SK-N-SH treated with all-trans-retinoic acid at 6 μM for 48 hours (cell line): ENCODE measurements around the gene EMID1.

Experiments used
- ATAC-seq: fragments of 200-7000 bp; cut with Tn5 transposase; 3 replicates; pipeline ENCODE4 v1.9.1; 2020; ENCODE audit warnings: mild to moderate bottlenecking, moderate library complexity
- ARNTL ChIP-seq: fragments of 450-650 bp; formaldehyde crosslinking; IDR thresholded peaks from 2 replicates; pipeline ENCODE4 v1.5.0; 2020; ENCODE audit warnings: low read depth, mild to moderate bottlenecking, moderate library complexity, borderline replicate concordance
- BACH2 ChIP-seq: fragments of 250-450 bp; sonication (Bioruptor Pico); IDR thresholded peaks from 2 replicates; pipeline ENCODE4 v1.9.0; 2021; ENCODE audit warnings: mild to moderate bottlenecking, borderline replicate concordance
- ESRRG ChIP-seq: fragments of 250-450 bp; sonication (Bioruptor Pico); IDR thresholded peaks from 2 replicates; pipeline ENCODE4 v1.6.1; 2021; ENCODE audit warnings: mild to moderate bottlenecking
- GLIS3 ChIP-seq: fragments of 250-450 bp; sonication (Bioruptor Pico); IDR thresholded peaks from 2 replicates; pipeline ENCODE4 v1.5.0; 2020; ENCODE audit warnings: mild to moderate bottlenecking, moderate library complexity
- ISL1 ChIP-seq: fragments of 250-450 bp; sonication (Bioruptor Pico); IDR thresholded peaks from 2 replicates; pipeline ENCODE4 v2.1.2; 2022; ENCODE audit warnings: mild to moderate bottlenecking, moderate library complexity
- OSR1 ChIP-seq: fragments of 250-450 bp; sonication (Bioruptor Pico); IDR thresholded peaks from 2 replicates; pipeline ENCODE4 v1.8.0; 2022; ENCODE audit warnings: moderate library complexity, mild to moderate bottlenecking, inconsistent platforms
- PATZ1 ChIP-seq: fragments of 250-450 bp; sonication (Bioruptor Pico); IDR thresholded peaks from 2 replicates; pipeline ENCODE4 v1.8.0; 2020; ENCODE audit warnings: mild to moderate bottlenecking, moderate library complexity, borderline replicate concordance
- PPARA ChIP-seq: fragments of 250-450 bp; sonication (Bioruptor Pico); IDR thresholded peaks from 2 replicates; pipeline ENCODE4 v1.5.0; 2020; ENCODE audit warnings: mild to moderate bottlenecking, borderline replicate concordance
- RARB ChIP-seq: fragments of 250-450 bp; sonication (Bioruptor Pico); IDR thresholded peaks from 2 replicates; pipeline ENCODE4 v1.8.0; 2021; ENCODE audit warnings: mild to moderate bottlenecking, moderate library complexity
- SNAI2 ChIP-seq: fragments of 250-450 bp; sonication (Bioruptor Pico); IDR thresholded peaks from 2 replicates; pipeline ENCODE4 v1.5.0; 2020; ENCODE audit warnings: mild to moderate bottlenecking, moderate library complexity
- TCF4 ChIP-seq: fragments of 250-450 bp; sonication (Bioruptor Pico); IDR thresholded peaks from 2 replicates; pipeline ENCODE4 v1.8.0; 2021; ENCODE audit warnings: mild to moderate bottlenecking, moderate library complexity, borderline replicate concordance
- TOX ChIP-seq: fragments of 250-450 bp; sonication (Bioruptor Pico); IDR thresholded peaks from 2 replicates; pipeline ENCODE4 v1.8.0; 2021; ENCODE audit warnings: mild to moderate bottlenecking, moderate library complexity, borderline replicate concordance
- TSHZ2 ChIP-seq: fragments of 250-450 bp; sonication (Bioruptor Pico); IDR thresholded peaks from 2 replicates; pipeline ENCODE4 v1.5.0; 2020; ENCODE audit warnings: mild to moderate bottlenecking, moderate library complexity
- ZC3H10 ChIP-seq: fragments of 250-450 bp; sonication (Bioruptor Pico); IDR thresholded peaks from 2 replicates; pipeline ENCODE4 v1.5.1; 2021; ENCODE audit warnings: mild to moderate bottlenecking, moderate library complexity
- ZFP3 ChIP-seq: fragments of 250-450 bp; sonication (Bioruptor Pico); IDR thresholded peaks from 2 replicates; pipeline ENCODE4 v1.5.0; 2020; ENCODE audit warnings: mild to moderate bottlenecking, moderate library complexity
- ZFP30 ChIP-seq: fragments of 450-650 bp; formaldehyde crosslinking; IDR thresholded peaks from 2 replicates; pipeline ENCODE4 v1.5.0; 2022; ENCODE audit warnings: mild to moderate bottlenecking, moderate library complexity
- ZNF565 ChIP-seq: fragments of 450-650 bp; formaldehyde crosslinking; conservative IDR thresholded peaks from 2 replicates; pipeline ENCODE4 v1.5.0; 2020; ENCODE audit warnings: low read depth, mild to moderate bottlenecking, moderate library complexity
- TF ChIP-seq, protein P1 (sequence below): fragments of 250-450 bp; sonication (Bioruptor Pico); IDR thresholded peaks from 2 replicates; pipeline ENCODE4 v1.5.1; 2020; ENCODE audit warnings: low read depth, mild to moderate bottlenecking, moderate library complexity
- TF ChIP-seq, protein P2 (sequence below): fragments of 250-450 bp; sonication (Bioruptor Pico); IDR thresholded peaks from 2 replicates; pipeline ENCODE4 v1.8.0; 2021; ENCODE audit warnings: low read depth, mild to moderate bottlenecking, moderate library complexity, borderline replicate concordance
- TF ChIP-seq, protein P3 (sequence below): fragments of 250-450 bp; sonication (Bioruptor Pico); IDR thresholded peaks from 2 replicates; pipeline ENCODE4 v1.5.1; 2021; ENCODE audit warnings: mild to moderate bottlenecking, moderate library complexity

The EMID1 gene

DNA sequence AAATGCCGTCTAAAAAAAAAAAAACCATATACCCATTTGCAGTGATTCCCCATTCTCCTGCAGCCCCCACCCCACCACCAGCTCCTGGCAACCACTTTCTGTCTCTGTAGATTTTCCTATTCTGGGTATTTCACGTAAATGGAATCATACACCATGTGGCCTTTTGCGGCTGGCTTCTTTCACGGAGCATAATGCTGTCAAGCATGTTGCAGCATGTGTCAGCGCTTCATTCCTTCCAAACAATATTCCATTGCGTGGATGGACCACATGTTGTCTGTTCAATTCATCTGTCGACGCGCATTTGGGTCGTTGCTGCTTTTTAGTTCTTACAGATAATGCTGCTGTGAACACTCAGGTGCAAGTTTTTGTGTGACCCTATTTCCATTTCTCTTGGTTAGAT lies 14.8 kb upstream of the EMID1 start (continued):
- TF ChIP-seq GLIS3 (CRISPR knock-in tag), result no peak
- TF ChIP-seq, protein P1, sequence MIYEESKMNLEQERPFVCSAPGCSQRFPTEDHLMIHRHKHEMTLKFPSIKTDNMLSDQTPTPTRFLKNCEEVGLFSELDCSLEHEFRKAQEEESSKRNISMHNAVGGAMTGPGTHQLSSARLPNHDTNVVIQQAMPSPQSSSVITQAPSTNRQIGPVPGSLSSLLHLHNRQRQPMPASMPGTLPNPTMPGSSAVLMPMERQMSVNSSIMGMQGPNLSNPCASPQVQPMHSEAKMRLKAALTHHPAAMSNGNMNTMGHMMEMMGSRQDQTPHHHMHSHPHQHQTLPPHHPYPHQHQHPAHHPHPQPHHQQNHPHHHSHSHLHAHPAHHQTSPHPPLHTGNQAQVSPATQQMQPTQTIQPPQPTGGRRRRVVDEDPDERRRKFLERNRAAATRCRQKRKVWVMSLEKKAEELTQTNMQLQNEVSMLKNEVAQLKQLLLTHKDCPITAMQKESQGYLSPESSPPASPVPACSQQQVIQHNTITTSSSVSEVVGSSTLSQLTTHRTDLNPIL (CRISPR knock-in tag), result no peak

GRCh38 chr22:29193021-29193420 lies 12.7 kb upstream of the EMID1 start:
- no peak for ATAC-seq

GRCh38 chr22:29194184-29194583 lies 11.5 kb upstream of the EMID1 start:
- no peak for ATAC-seq
- no peak for TF ChIP-seq ZC3H10
- TF ChIP-seq ARNTL (CRISPR knock-in tag), result no peak
- TF ChIP-seq BACH2 (CRISPR knock-in tag), result no peak

More at GRCh38 chr22:29193021-29193420, 12.7 kb upstream of the EMID1 start:
- no peak for TF ChIP-seq GLIS3 (CRISPR knock-in tag)
- TF ChIP-seq ZFP3 (CRISPR knock-in tag), result no peak
- TF ChIP-seq OSR1 (CRISPR knock-in tag), result no peak
- no peak for TF ChIP-seq TOX (CRISPR knock-in tag)
- no peak for TF ChIP-seq PATZ1 (CRISPR knock-in tag)
- no peak for TF ChIP-seq TCF4
- TF ChIP-seq SNAI2 (CRISPR knock-in tag), result no peak
- no peak for TF ChIP-seq TSHZ2 (CRISPR knock-in tag)
- TF ChIP-seq ZNF565 (CRISPR knock-in tag), result no peak
- TF ChIP-seq, protein P2, sequence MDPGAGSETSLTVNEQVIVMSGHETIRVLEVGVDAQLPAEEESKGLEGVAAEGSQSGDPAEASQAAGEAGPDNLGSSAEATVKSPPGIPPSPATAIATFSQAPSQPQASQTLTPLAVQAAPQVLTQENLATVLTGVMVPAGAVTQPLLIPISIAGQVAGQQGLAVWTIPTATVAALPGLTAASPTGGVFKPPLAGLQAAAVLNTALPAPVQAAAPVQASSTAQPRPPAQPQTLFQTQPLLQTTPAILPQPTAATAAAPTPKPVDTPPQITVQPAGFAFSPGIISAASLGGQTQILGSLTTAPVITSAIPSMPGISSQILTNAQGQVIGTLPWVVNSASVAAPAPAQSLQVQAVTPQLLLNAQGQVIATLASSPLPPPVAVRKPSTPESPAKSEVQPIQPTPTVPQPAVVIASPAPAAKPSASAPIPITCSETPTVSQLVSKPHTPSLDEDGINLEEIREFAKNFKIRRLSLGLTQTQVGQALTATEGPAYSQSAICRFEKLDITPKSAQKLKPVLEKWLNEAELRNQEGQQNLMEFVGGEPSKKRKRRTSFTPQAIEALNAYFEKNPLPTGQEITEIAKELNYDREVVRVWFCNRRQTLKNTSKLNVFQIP, result no peak
- TF ChIP-seq ZC3H10, result no peak
- no peak for TF ChIP-seq BACH2 (CRISPR knock-in tag)
- TF ChIP-seq, all 23 proteins: peak for 0

DNA sequence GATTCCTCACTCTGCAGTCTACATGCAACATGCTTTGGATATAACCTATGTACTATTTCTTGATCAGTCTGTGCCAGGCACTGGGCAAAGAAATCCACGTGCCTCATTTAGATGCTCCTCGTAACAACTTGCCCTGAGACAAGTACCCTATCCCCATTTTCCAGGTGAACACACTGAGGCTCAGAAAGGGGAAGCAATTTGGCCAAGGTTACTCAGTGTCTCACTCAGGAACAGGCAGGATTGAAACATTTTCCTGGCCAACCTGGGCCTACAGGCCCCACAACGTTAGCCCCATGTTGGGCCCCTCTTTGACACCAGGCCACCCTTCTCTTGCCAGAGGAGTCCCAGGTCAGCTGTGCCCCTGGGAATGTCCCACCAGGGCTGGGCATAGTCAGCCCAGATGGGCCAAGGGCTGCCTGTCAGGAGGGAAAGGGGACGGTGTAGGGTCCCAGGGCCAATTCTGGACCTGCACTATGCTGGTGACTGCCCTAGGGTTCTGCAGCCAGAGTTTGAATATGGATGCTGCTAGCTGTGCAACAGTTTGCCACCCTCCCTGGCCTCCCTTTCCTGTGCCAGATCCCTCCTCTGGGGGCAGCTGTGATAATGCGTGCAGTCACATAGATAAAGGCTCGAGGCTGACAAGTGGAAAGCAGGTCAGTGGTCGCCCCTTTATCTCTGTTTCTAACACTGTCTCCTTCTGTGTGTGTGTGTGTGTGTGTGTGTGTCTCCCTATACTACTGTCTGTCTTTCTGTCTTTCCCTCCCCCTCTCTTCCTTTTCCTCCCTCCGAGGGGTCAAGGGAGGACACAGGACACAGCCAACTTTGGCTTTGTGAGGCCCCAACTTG lies 10.4 kb upstream of the EMID1 start:
- no peak; the same call in 2 of the 3 replicates for ATAC-seq
- no peak for TF ChIP-seq ZFP30 (CRISPR knock-in tag)
- no peak for TF ChIP-seq TCF4

GRCh38 chr22:29195964-29196666 lies 9.6 kb upstream of the EMID1 start:
- no peak for ATAC-seq
- TF ChIP-seq RARB (CRISPR knock-in tag) (no peak), ESRRG (no peak), ZFP3 (CRISPR knock-in tag) (no peak), PPARA (CRISPR knock-in tag) (no peak), ZC3H10 (no peak), ARNTL (CRISPR knock-in tag) (no peak), ISL1 (CRISPR knock-in tag) (no peak), OSR1 (CRISPR knock-in tag) (no peak)
- TF ChIP-seq, protein P3, sequence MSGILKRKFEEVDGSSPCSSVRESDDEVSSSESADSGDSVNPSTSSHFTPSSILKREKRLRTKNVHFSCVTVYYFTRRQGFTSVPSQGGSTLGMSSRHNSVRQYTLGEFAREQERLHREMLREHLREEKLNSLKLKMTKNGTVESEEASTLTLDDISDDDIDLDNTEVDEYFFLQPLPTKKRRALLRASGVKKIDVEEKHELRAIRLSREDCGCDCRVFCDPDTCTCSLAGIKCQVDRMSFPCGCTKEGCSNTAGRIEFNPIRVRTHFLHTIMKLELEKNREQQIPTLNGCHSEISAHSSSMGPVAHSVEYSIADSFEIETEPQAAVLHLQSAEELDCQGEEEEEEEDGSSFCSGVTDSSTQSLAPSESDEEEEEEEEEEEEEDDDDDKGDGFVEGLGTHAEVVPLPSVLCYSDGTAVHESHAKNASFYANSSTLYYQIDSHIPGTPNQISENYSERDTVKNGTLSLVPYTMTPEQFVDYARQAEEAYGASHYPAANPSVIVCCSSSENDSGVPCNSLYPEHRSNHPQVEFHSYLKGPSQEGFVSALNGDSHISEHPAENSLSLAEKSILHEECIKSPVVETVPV, result no peak
- TF ChIP-seq, protein P2, result no peak
- TF ChIP-seq, protein P1 (CRISPR knock-in tag), result no peak
